ENCODE data around the gene DOHH.

Gene DOHH

GRCh38 chr19:3539756-3540118, 39.3 kb upstream of the DOHH start:
- H3K27ac ChIP-seq (ENCODE audit: low read depth, low read length, severe bottlenecking), result no peak overlapping the region
- H3K4me3 ChIP-seq (ENCODE audit: extremely low read depth, insufficient read depth, low read length, poor library complexity, severe bottlenecking), result no peak overlapping the region
- H3K9me3 ChIP-seq (ENCODE audit: control insufficient read depth, low read length), result no peaks in the 10 kb centered on the region
- WGBS, 2 experiments (ENCODE audit: insufficient coverage in 2 of 2), result no CpG with 5 or more reads among the region's 1 CpG
- no peaks in the 10 kb centered on the region for H3K4me1 ChIP-seq (ENCODE audit: control insufficient read depth, insufficient read depth, low read length, poor library complexity, severe bottlenecking)
- peaks cover 29% of the 10 kb centered on the region for H3K36me3 ChIP-seq (ENCODE audit: control insufficient read depth, insufficient read depth, low read length)

- WGBS, 2 experiments (ENCODE audit: insufficient coverage in 2 of 2), result 82 to 87% methylated on average over 22 to 25 of the region's 28 CpGs
- Histone ChIP-seq H3K36me3 (ENCODE audit: control insufficient read depth, insufficient read depth, low read length) (peaks cover 31% of the 10 kb centered on the region), H3K4me3 (ENCODE audit: extremely low read depth, insufficient read depth, low read length, poor library complexity, severe bottlenecking) (no peak within 1 kb of the TSS), H3K9me3 (ENCODE audit: control insufficient read depth, low read length) (no peaks in the 10 kb centered on the region), H3K4me1 (ENCODE audit: control insufficient read depth, insufficient read depth, low read length, poor library complexity, severe bottlenecking) (no peaks in the 10 kb centered on the region), H3K27ac (ENCODE audit: low read depth, low read length, severe bottlenecking) (no peak within 1 kb of the TSS)
Measured at GRCh38 chr19:3538965-3539755, 38.7 kb upstream of the DOHH start, which contains the start of gene TEKTIP1. Gene TEKTIP1 (plus strand): TSS chr19:3539174. CDS start chr19:3539178, 4 bp downstream.

GRCh38 chr19:3538258-3538929, 37.9 kb upstream of the DOHH start:
- WGBS, 2 experiments (ENCODE audit: insufficient coverage in 2 of 2), result 94 to 97% methylated on average over 20 to 24 of the region's 25 CpGs
- Histone ChIP-seq H3K9me3 (ENCODE audit: control insufficient read depth, low read length) (no peaks in the 10 kb centered on the region), H3K4me1 (ENCODE audit: control insufficient read depth, insufficient read depth, low read length, poor library complexity, severe bottlenecking) (no peaks in the 10 kb centered on the region), H3K36me3 (ENCODE audit: control insufficient read depth, insufficient read depth, low read length) (peaks cover 36% of the 10 kb centered on the region), H3K4me3 (ENCODE audit: extremely low read depth, insufficient read depth, low read length, poor library complexity, severe bottlenecking) (no peak overlapping the region), H3K27ac (ENCODE audit: low read depth, low read length, severe bottlenecking) (no peak overlapping the region)

- 92 to 93% methylated on average over 12 to 22 of the region's 22 CpGs for WGBS, 2 experiments (ENCODE audit: insufficient coverage in 2 of 2)
- no peak overlapping the region for H3K4me3 ChIP-seq (ENCODE audit: extremely low read depth, insufficient read depth, low read length, poor library complexity, severe bottlenecking)
- H3K4me1 ChIP-seq (ENCODE audit: control insufficient read depth, insufficient read depth, low read length, poor library complexity, severe bottlenecking), result no peaks in the 10 kb centered on the region
- peaks cover 44% of the 10 kb centered on the region for H3K36me3 ChIP-seq (ENCODE audit: control insufficient read depth, insufficient read depth, low read length)
- H3K9me3 ChIP-seq (ENCODE audit: control insufficient read depth, low read length), result no peaks in the 10 kb centered on the region
- no peak overlapping the region for H3K27ac ChIP-seq (ENCODE audit: low read depth, low read length, severe bottlenecking)
Measured at GRCh38 chr19:3537438-3538240, 37.2 kb upstream of the DOHH start.

GRCh38 chr19:3537101-3537437, 36.6 kb upstream of the DOHH start:
- Histone ChIP-seq H3K27ac (ENCODE audit: low read depth, low read length, severe bottlenecking) (no peak overlapping the region), H3K36me3 (ENCODE audit: control insufficient read depth, insufficient read depth, low read length) (peaks cover 49% of the 10 kb centered on the region), H3K4me3 (ENCODE audit: extremely low read depth, insufficient read depth, low read length, poor library complexity, severe bottlenecking) (no peak overlapping the region), H3K4me1 (ENCODE audit: control insufficient read depth, insufficient read depth, low read length, poor library complexity, severe bottlenecking) (no peaks in the 10 kb centered on the region), H3K9me3 (ENCODE audit: control insufficient read depth, low read length) (no peaks in the 10 kb centered on the region)
- WGBS, 2 experiments (ENCODE audit: insufficient coverage in 2 of 2), result 93 to 94% methylated on average over 12 to 13 of the region's 13 CpGs

GRCh38 chr19:3536429-3537100, 36.1 kb upstream of the DOHH start:
- WGBS, 2 experiments (ENCODE audit: insufficient coverage in 2 of 2), result 95 to 98% methylated on average over 23 to 27 of the region's 27 CpGs
- H3K27ac ChIP-seq (ENCODE audit: low read depth, low read length, severe bottlenecking), result peak overlapping the region; percentile 23
- H3K9me3 ChIP-seq (ENCODE audit: control insufficient read depth, low read length), result no peaks in the 10 kb centered on the region
- H3K36me3 ChIP-seq (ENCODE audit: control insufficient read depth, insufficient read depth, low read length), result peaks cover 51% of the 10 kb centered on the region
- H3K4me3 ChIP-seq (ENCODE audit: extremely low read depth, insufficient read depth, low read length, poor library complexity, severe bottlenecking), result no peak overlapping the region
- H3K4me1 ChIP-seq (ENCODE audit: control insufficient read depth, insufficient read depth, low read length, poor library complexity, severe bottlenecking), result no peaks in the 10 kb centered on the region

- Histone ChIP-seq H3K9me3 (ENCODE audit: control insufficient read depth, low read length) (no peaks in the 10 kb centered on the region), H3K4me3 (ENCODE audit: extremely low read depth, insufficient read depth, low read length, poor library complexity, severe bottlenecking) (no peak overlapping the region), H3K27ac (ENCODE audit: low read depth, low read length, severe bottlenecking) (peak overlapping the region; percentile 23), H3K4me1 (ENCODE audit: control insufficient read depth, insufficient read depth, low read length, poor library complexity, severe bottlenecking) (no peaks in the 10 kb centered on the region), H3K36me3 (ENCODE audit: control insufficient read depth, insufficient read depth, low read length) (peaks cover 56% of the 10 kb centered on the region)
- 96 to 100% methylated on average over 5 to 6 of the region's 10 CpGs for WGBS, 2 experiments (ENCODE audit: insufficient coverage in 2 of 2)
Measured at GRCh38 chr19:3535981-3536380, 35.5 kb upstream of the DOHH start.

- WGBS, 2 experiments (ENCODE audit: insufficient coverage in 2 of 2), result 96 to 98% methylated on average over 6 to 12 of the region's 14 CpGs
- H3K4me3 ChIP-seq (ENCODE audit: extremely low read depth, insufficient read depth, low read length, poor library complexity, severe bottlenecking), result no peak overlapping the region
- H3K4me1 ChIP-seq (ENCODE audit: control insufficient read depth, insufficient read depth, low read length, poor library complexity, severe bottlenecking), result no peaks in the 10 kb centered on the region
- no peaks in the 10 kb centered on the region for H3K9me3 ChIP-seq (ENCODE audit: control insufficient read depth, low read length)
- no peak overlapping the region for H3K27ac ChIP-seq (ENCODE audit: low read depth, low read length, severe bottlenecking)
- H3K36me3 ChIP-seq (ENCODE audit: control insufficient read depth, insufficient read depth, low read length), result peaks cover 61% of the 10 kb centered on the region
Measured at GRCh38 chr19:3535563-3535965, 35.1 kb upstream of the DOHH start.

- peaks cover 64% of the 10 kb centered on the region for H3K36me3 ChIP-seq (ENCODE audit: control insufficient read depth, insufficient read depth, low read length)
Measured at GRCh38 chr19:3535235-3535535, 34.7 kb upstream of the DOHH start.

GRCh38 chr19:3534375-3535234, 34.1 kb upstream of the DOHH start:
- H3K4me1 ChIP-seq (ENCODE audit: control insufficient read depth, insufficient read depth, low read length, poor library complexity, severe bottlenecking), result no peaks in the 10 kb centered on the region
- H3K27ac ChIP-seq (ENCODE audit: low read depth, low read length, severe bottlenecking), result no peak overlapping the region
- H3K36me3 ChIP-seq (ENCODE audit: control insufficient read depth, insufficient read depth, low read length), result peaks cover 61% of the 10 kb centered on the region

More at GRCh38 chr19:3535235-3535535, 34.7 kb upstream of the DOHH start:
- Histone ChIP-seq H3K27ac (ENCODE audit: low read depth, low read length, severe bottlenecking) (no peak overlapping the region), H3K4me1 (ENCODE audit: control insufficient read depth, insufficient read depth, low read length, poor library complexity, severe bottlenecking) (no peaks in the 10 kb centered on the region), H3K9me3 (ENCODE audit: control insufficient read depth, low read length) (no peaks in the 10 kb centered on the region), H3K4me3 (ENCODE audit: extremely low read depth, insufficient read depth, low read length, poor library complexity, severe bottlenecking) (no peak overlapping the region)
- 94 to 96% methylated on average over 9 of the region's 9 CpGs for WGBS, 2 experiments (ENCODE audit: insufficient coverage in 2 of 2)

More at GRCh38 chr19:3534375-3535234, 34.1 kb upstream of the DOHH start:
- WGBS, 2 experiments (ENCODE audit: insufficient coverage in 2 of 2), result 95% methylated on average over 38 of the region's 38 CpGs
- Histone ChIP-seq H3K9me3 (ENCODE audit: control insufficient read depth, low read length) (no peaks in the 10 kb centered on the region), H3K4me3 (ENCODE audit: extremely low read depth, insufficient read depth, low read length, poor library complexity, severe bottlenecking) (no peak overlapping the region)

Data from mesodermal cell (in vitro differentiated cells).